Chondrocyte (in vitro differentiated cells): ENCODE measurements around the gene PTMA. TPM values are rescaled to one million over a fixed set of nuclear protein-coding genes. Genes with fewer than 3 reads are reported as not detected.
A peak's percentile ranks its signal among the peaks of the same experiment; 100 is the strongest.

Experiments
- DNase-seq: peaks from one replicate; pipeline ENCODE4 v3.0.0; 2021; ENCODE audit warnings: mixed read lengths, low spot score
- H3K27ac Mint-ChIP-seq: one replicate; pipeline ENCODE4 v1.8.0; 2021; ENCODE audit warnings: mild to moderate bottlenecking, moderate library complexity, mixed read lengths; ENCODE audit not compliant: unreplicated experiment
- H3K27me3 Mint-ChIP-seq: 2 replicates; pipeline ENCODE4 v1.8.0; 2021; ENCODE audit warnings: low read depth, mixed read lengths
- H3K36me3 Mint-ChIP-seq: 2 replicates; pipeline ENCODE4 v1.8.0; 2021; ENCODE audit warnings: low read depth, mixed read lengths
- H3K4me1 Mint-ChIP-seq: 2 replicates; pipeline ENCODE4 v1.8.0; 2021; ENCODE audit warnings: low read depth, mild to moderate bottlenecking, mixed read lengths
- H3K4me3 Mint-ChIP-seq: one replicate; pipeline ENCODE4 v1.8.0; 2021; ENCODE audit warnings: mild to moderate bottlenecking, moderate library complexity, mixed read lengths; ENCODE audit not compliant: unreplicated experiment
- H3K9me3 Mint-ChIP-seq: 2 replicates; pipeline ENCODE4 v1.8.0; 2021; ENCODE audit warnings: low read depth, mixed read lengths
- total RNA-seq: library from RNA; stranded (reverse); gene quantifications from 3 replicates; pipeline ENCODE4 v1.2.1, GENCODE V29; 2021
- TF ChIP-seq, protein P1 (sequence below): fragments of 200-600 bp; sonication (generic); IDR thresholded peaks from 2 replicates; pipeline ENCODE4 v1.5.0; 2021; ENCODE audit warnings: antibody characterized with exemption, mild to moderate bottlenecking, moderate library complexity

The PTMA gene
- total RNA-seq, 1 donor from 2014 or later, result 391 TPM

GRCh38 chr2:231666171-231667095, 41.9 kb upstream of the PTMA start:
- H3K27me3 Mint-ChIP-seq, result no peaks in the 10 kb centered on the region
- peak overlapping the region; percentile 73 for H3K4me3 Mint-ChIP-seq
- DNase-seq, result no peak
- H3K9me3 Mint-ChIP-seq, result no peaks in the 10 kb centered on the region
- no peaks in the 10 kb centered on the region for H3K36me3 Mint-ChIP-seq
- H3K27ac Mint-ChIP-seq, result peak overlapping the region; percentile 98
- H3K4me1 Mint-ChIP-seq, result peaks cover 31% of the 10 kb centered on the region
- TF ChIP-seq, protein P1, sequence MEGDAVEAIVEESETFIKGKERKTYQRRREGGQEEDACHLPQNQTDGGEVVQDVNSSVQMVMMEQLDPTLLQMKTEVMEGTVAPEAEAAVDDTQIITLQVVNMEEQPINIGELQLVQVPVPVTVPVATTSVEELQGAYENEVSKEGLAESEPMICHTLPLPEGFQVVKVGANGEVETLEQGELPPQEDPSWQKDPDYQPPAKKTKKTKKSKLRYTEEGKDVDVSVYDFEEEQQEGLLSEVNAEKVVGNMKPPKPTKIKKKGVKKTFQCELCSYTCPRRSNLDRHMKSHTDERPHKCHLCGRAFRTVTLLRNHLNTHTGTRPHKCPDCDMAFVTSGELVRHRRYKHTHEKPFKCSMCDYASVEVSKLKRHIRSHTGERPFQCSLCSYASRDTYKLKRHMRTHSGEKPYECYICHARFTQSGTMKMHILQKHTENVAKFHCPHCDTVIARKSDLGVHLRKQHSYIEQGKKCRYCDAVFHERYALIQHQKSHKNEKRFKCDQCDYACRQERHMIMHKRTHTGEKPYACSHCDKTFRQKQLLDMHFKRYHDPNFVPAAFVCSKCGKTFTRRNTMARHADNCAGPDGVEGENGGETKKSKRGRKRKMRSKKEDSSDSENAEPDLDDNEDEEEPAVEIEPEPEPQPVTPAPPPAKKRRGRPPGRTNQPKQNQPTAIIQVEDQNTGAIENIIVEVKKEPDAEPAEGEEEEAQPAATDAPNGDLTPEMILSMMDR, result peak; percentile 37

DNA sequence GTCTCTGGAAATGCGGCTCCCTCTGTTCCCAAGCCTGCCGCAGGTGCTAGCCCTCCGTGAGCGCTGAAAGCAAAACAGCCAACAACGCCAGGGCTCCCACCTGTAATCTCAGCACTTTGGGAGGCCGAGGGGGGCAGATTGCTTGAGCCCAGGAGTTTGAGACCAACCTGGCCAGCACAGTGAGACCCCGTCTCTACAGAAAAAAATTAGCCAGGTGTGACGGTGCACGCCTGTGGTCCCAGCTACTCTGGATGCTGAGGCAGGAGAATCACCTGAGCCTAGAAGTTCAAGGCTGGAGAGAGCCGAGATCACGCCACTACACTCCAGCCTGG, 41.3 kb upstream of the PTMA start:
- Mint-ChIP-seq H3K27ac (peak overlapping the region; percentile 98), H3K36me3 (no peaks in the 10 kb centered on the region), H3K4me1 (peaks cover 32% of the 10 kb centered on the region), H3K9me3 (no peaks in the 10 kb centered on the region), H3K4me3 (peak overlapping the region; percentile 73), H3K27me3 (no peaks in the 10 kb centered on the region)
- TF ChIP-seq, protein P1, result no peak
- no peak for DNase-seq

DNA sequence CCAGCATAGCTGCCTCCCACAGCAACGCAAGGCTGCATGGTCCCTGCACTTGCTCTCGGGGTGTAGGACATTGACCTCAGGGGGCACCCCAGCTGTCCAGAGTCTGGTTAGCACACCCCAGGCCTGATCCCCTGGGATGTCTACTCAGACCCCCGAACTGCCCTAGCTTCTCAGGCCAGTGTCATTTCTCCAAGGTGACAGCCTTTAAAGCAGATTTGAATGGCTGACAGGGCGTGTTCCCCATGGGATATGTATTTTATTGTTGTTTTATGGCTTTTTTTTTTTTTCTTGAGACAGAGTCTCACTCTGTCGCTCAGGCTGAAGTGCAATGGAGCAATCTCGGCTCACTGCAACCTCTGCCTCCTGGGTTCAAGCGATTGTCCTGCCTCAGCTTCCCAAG, 40.8 kb upstream of the PTMA start:
- Mint-ChIP-seq H3K27me3 (no peaks in the 10 kb centered on the region), H3K36me3 (no peaks in the 10 kb centered on the region), H3K9me3 (no peaks in the 10 kb centered on the region), H3K27ac (peak overlapping the region; percentile 98), H3K4me3 (no peak overlapping the region), H3K4me1 (peaks cover 32% of the 10 kb centered on the region)
- TF ChIP-seq, protein P1, result no peak
- DNase-seq, result no peak

- no peaks in the 10 kb centered on the region for H3K27me3 Mint-ChIP-seq
- peaks cover 36% of the 10 kb centered on the region for H3K4me1 Mint-ChIP-seq
- no peak for DNase-seq
- H3K36me3 Mint-ChIP-seq, result no peaks in the 10 kb centered on the region
- no peak overlapping the region for H3K27ac Mint-ChIP-seq
- H3K9me3 Mint-ChIP-seq, result no peaks in the 10 kb centered on the region
- TF ChIP-seq, protein P1, result no peak
- no peak overlapping the region for H3K4me3 Mint-ChIP-seq
Observed at GRCh38 chr2:231668981-231669380, 39.3 kb upstream of the PTMA start.

DNA sequence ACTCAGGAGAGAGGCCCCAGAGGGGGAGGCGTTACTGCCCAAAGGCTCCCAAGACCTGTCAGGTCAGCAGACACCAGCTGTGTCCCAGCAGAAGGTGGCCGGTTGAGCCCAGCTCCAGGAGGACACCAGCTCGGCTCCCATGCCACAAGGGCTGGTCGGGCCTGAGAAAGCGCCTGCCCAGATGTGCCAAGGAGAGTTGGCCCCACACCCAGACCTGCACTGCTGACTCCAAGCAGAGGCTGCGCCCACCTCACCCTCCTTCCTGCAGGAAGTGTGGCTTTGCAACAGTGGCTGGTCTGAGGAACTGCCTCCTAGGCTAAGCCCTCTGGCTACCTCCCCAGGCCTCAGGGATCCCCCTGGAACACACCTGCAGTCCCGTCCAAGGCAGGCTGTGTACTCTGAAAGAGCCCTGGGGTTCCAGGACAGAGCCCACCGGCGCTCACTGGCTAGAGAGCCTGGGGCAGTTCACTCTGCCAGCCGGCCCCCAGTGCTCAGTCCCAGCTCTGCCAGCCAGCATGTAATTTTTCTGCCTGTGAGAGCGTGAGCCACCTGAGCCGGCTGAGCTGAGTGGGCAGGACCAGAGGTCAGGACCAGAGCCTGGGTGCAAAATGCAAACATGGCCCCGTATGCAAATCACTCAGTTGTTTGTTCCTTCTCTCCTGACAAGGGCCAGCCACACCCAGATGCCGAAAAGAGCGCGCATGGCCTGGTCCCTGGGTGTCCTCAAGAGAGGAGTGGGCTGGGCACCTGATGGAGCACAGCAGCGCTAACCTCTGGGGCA, 36.9 kb upstream of the PTMA start:
- no peak overlapping the region for H3K27ac Mint-ChIP-seq
- no peak overlapping the region for H3K4me3 Mint-ChIP-seq
- DNase-seq, result no peak

More for the DNA sequence above, 36.9 kb upstream of the PTMA start:
- TF ChIP-seq, protein P1, result peak; percentile 16
- peaks cover 29% of the 10 kb centered on the region for H3K4me1 Mint-ChIP-seq
- H3K9me3 Mint-ChIP-seq, result no peaks in the 10 kb centered on the region
- H3K36me3 Mint-ChIP-seq, result no peaks in the 10 kb centered on the region
- no peaks in the 10 kb centered on the region for H3K27me3 Mint-ChIP-seq
